ENCODE data around the gene PTPN3. TPM values are rescaled to one million over a fixed set of nuclear protein-coding genes. Genes with fewer than 3 reads are reported as not detected.

Gene PTPN3
- total and polyA plus RNA-seq, 4 donors: 6.3 to 30.3 (median 23.5) TPM

GRCh38 chr9:109382585-109382984, 115.5 kb downstream of the PTPN3 start (continued):
- TF ChIP-seq ZBTB33 (IDR thresholded peaks at IDR 0.05) (no peak), GABPA (IDR thresholded peaks at IDR 0.05 in 1 of 2, conservative IDR thresholded peaks at IDR 0.05 in 1 of 2) (no peak), RXRA (IDR thresholded peaks at IDR 0.05) (no peak), ATF3 (IDR thresholded peaks at IDR 0.05) (no peak), JUND (IDR thresholded peaks at IDR 0.05) (no peak), EGR1 (IDR thresholded peaks at IDR 0.05; ENCODE audit: low read depth in 2 of 2) (no peak)

GRCh38 chr9:109382182-109382581, 115.9 kb downstream of the PTPN3 start:
- H3K9ac ChIP-seq (ENCODE audit: low read depth in 1 of 2, low read length in 2 of 2): no peak overlapping the region
- TF ChIP-seq NR2F2 (IDR thresholded peaks at IDR 0.05): no peak
- no peak for TF ChIP-seq GABPA (IDR thresholded peaks at IDR 0.05 in 1 of 2, conservative IDR thresholded peaks at IDR 0.05 in 1 of 2)
- TF ChIP-seq MAX (IDR thresholded peaks at IDR 0.05): no peak
- TF ChIP-seq HNF4A (conservative IDR thresholded peaks at IDR 0.05): no peak
- TF ChIP-seq REST (IDR thresholded peaks at IDR 0.05): no peak
- TF ChIP-seq TAF1 (conservative IDR thresholded peaks at IDR 0.05): no peak
- TF ChIP-seq HNF4G (IDR thresholded peaks at IDR 0.05): no peak
- H3K36me3 ChIP-seq (ENCODE audit: control insufficient read depth in 4 of 4, insufficient read depth in 3 of 4, low read depth in 1 of 4, low read length in 3 of 4): peaks cover 20 to 77% (median 71%) of the 10 kb centered on the region in 4 donors
- no peaks in the 10 kb centered on the region for H3K9me3 ChIP-seq (ENCODE audit: control insufficient read depth in 4 of 4, low read length in 3 of 4)
- WGBS: 96% methylated on average over 13 of the region's 13 CpGs
- no peaks in the 10 kb centered on the region for H3K4me1 ChIP-seq (ENCODE audit: control insufficient read depth in 4 of 4, insufficient read depth in 4 of 4, low read length in 3 of 4)
- no peak for DNase-seq (ENCODE audit: low spot score)
- no peaks in the 10 kb centered on the region for H3K27me3 ChIP-seq (ENCODE audit: control insufficient read depth in 4 of 4, insufficient read depth in 4 of 4, low read length in 3 of 4)
- H3K27ac ChIP-seq (ENCODE audit: low read depth in 1 of 2, low read length in 2 of 2): no peak overlapping the region
- no peak overlapping the region for H3K4me3 ChIP-seq (ENCODE audit: low read depth in 1 of 3, low read length in 3 of 3)

- H3K36me3 ChIP-seq (ENCODE audit: control insufficient read depth in 4 of 4, insufficient read depth in 3 of 4, low read depth in 1 of 4, low read length in 3 of 4): peaks cover 20 to 66% (median 61%) of the 10 kb centered on the region in 4 donors
- WGBS: 90% methylated on average over 13 of the region's 13 CpGs
- H3K9ac ChIP-seq (ENCODE audit: low read depth in 1 of 2, low read length in 2 of 2): no peak overlapping the region
- no peaks in the 10 kb centered on the region for H3K27me3 ChIP-seq (ENCODE audit: control insufficient read depth in 4 of 4, insufficient read depth in 4 of 4, low read length in 3 of 4)
- DNase-seq (ENCODE audit: low spot score): no peak
- no peak overlapping the region for H3K27ac ChIP-seq (ENCODE audit: low read depth in 1 of 2, low read length in 2 of 2)
- H3K9me3 ChIP-seq (ENCODE audit: control insufficient read depth in 4 of 4, low read length in 3 of 4): no peaks in the 10 kb centered on the region
- TF ChIP-seq MAX (IDR thresholded peaks at IDR 0.05) (no peak), GABPA (IDR thresholded peaks at IDR 0.05 in 1 of 2, conservative IDR thresholded peaks at IDR 0.05 in 1 of 2) (no peak), YY1 (IDR thresholded peaks at IDR 0.05) (no peak), RAD21 (IDR thresholded peaks at IDR 0.05) (no peak)
- no peaks in the 10 kb centered on the region for H3K4me1 ChIP-seq (ENCODE audit: control insufficient read depth in 4 of 4, insufficient read depth in 4 of 4, low read length in 3 of 4)
- no peak overlapping the region for H3K4me3 ChIP-seq (ENCODE audit: low read depth in 1 of 3, low read length in 3 of 3)
These were observed 116.9 kb downstream of the PTPN3 start for GRCh38 chr9:109381011-109381729.
